ENCODE data around the gene SEC16A.
A peak's percentile ranks its signal among the peaks of the same experiment; 100 is the strongest.

SEC16A gene

DNA sequence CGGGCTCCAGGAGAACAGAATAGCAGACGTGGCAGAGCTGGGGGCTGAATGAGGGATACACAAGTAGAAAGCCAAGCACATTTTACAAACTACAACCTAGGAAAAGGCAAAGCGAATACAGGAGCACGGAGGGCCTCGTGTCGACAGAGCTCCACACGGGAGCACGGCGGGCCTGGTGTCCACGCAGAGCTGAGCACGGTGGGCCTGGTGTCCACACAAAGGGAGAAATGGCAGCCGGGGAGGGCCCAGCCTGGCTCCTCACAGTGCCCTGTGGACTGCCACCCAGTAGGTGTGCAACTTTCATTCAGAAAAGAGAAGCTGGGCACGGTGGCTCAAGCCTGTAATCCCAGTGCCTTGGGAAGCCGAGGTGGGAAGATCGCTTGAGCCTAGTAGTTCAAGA is 39.8 kb downstream of the SEC16A start:
- H3K27ac Mint-ChIP-seq: no peak overlapping the region
- no peaks in the 10 kb centered on the region for H3K27me3 Mint-ChIP-seq
- H3K36me3 Mint-ChIP-seq: peaks cover 46 to 60% of the 10 kb centered on the region in 2 donors
- no peaks in the 10 kb centered on the region for H3K9me3 Mint-ChIP-seq
- no peak overlapping the region for H3K4me3 Mint-ChIP-seq
- no peak for ATAC-seq (replicated peaks)
- no peak for DNase-seq
- peaks cover 13 to 15% of the 10 kb centered on the region in 2 donors for H3K4me1 Mint-ChIP-seq

DNA sequence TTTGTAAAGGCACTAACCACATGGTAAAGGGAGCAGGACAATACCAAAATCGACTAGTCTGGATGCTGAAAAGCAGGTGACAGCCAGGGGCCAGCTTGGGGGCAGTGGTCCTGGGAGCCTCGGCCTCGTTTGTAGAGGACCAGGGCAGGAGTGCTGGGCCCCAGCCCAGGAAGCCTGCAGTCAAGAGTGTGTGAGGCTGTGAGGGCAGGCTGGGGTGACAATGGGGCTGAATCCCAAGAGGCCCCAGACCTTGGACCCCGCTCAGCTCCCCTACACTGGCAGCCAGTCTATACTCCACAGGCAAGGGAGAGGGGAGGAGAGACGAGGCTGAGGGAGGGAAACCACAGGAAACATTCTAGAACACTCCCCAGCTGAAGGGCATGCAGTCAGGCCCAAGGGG is 40.6 kb downstream of the SEC16A start:
- Mint-ChIP-seq H3K27ac (no peak overlapping the region), H3K4me1 (peaks cover 19 to 24% of the 10 kb centered on the region in 2 donors)

DNA sequence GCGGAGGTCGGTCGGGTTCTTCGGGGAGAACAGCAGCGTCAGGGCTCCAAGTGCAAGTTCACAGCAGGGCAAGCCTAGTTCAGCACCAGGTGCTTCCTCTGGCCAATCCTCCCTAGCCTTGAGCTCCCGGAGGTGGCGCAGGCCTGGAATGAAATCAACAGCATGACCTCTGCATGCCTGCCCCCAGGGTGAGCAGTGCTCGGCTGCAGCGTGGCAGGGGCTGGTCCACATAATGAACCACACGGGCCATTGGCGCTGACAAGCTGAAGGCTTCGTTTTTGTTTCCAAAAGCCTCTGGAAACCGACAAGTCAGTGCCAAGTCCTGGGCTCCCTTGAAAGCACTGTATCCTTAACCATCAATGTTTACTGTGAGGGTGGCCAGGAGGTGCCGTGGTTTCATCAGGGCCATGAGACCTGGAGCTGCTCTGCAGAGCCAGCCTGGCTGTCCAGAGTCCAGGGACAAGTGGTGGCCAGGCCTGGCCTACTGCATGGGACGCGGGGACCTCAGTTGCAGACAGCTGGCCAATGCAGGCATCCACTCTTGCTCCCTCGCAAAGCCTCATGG is 41.1 kb downstream of the SEC16A start:
- Mint-ChIP-seq H3K27ac (peak overlapping the region; percentile 37), H3K9me3 (no peaks in the 10 kb centered on the region), H3K27me3 (no peaks in the 10 kb centered on the region), H3K4me1 (peaks cover 24 to 29% of the 10 kb centered on the region in 2 donors), H3K36me3 (peaks cover 40 to 52% of the 10 kb centered on the region in 2 donors), H3K4me3 (no peak overlapping the region)
- ATAC-seq (replicated peaks) (no peak), DNase-seq (no peak)

More for the DNA sequence above, 40.6 kb downstream of the SEC16A start:
- H3K9me3 Mint-ChIP-seq: no peaks in the 10 kb centered on the region
- ATAC-seq (replicated peaks): no peak
- DNase-seq: no peak
- H3K36me3 Mint-ChIP-seq: peaks cover 41 to 54% of the 10 kb centered on the region in 2 donors
- H3K27me3 Mint-ChIP-seq: no peaks in the 10 kb centered on the region
- H3K4me3 Mint-ChIP-seq: no peak overlapping the region

DNA sequence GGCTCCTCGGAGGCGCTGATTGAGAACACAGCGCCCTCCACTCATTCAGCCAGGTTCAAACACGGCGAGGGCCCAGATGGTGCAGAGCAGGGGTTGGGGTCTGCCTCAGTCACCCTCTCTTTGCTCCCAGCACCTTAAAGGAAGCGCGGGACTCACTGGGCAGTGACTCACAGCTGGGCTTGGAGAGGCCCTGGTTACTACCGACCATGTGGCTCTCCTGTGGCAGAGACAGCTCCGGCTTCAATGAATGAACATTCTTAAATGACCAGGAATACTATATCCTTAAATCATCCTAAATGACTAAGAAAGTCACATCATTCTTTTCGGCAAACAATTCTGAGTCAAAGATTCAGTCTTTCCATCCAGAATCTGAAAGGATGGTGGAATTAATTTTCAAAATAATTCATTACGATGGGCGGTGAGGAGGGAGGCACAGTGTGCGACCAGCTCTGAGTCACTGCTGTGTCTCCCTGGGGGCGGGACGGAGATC is 41.6 kb downstream of the SEC16A start:
- no peak overlapping the region for H3K4me3 Mint-ChIP-seq
- H3K9me3 Mint-ChIP-seq: no peaks in the 10 kb centered on the region
- peaks cover 28 to 29% of the 10 kb centered on the region in 2 donors for H3K4me1 Mint-ChIP-seq
- H3K27me3 Mint-ChIP-seq: no peaks in the 10 kb centered on the region
- H3K36me3 Mint-ChIP-seq: peaks cover 37 to 51% of the 10 kb centered on the region in 2 donors
- H3K27ac Mint-ChIP-seq: peak overlapping the region; percentile 37
- ATAC-seq (replicated peaks) (no peak), DNase-seq (no peak)

DNA sequence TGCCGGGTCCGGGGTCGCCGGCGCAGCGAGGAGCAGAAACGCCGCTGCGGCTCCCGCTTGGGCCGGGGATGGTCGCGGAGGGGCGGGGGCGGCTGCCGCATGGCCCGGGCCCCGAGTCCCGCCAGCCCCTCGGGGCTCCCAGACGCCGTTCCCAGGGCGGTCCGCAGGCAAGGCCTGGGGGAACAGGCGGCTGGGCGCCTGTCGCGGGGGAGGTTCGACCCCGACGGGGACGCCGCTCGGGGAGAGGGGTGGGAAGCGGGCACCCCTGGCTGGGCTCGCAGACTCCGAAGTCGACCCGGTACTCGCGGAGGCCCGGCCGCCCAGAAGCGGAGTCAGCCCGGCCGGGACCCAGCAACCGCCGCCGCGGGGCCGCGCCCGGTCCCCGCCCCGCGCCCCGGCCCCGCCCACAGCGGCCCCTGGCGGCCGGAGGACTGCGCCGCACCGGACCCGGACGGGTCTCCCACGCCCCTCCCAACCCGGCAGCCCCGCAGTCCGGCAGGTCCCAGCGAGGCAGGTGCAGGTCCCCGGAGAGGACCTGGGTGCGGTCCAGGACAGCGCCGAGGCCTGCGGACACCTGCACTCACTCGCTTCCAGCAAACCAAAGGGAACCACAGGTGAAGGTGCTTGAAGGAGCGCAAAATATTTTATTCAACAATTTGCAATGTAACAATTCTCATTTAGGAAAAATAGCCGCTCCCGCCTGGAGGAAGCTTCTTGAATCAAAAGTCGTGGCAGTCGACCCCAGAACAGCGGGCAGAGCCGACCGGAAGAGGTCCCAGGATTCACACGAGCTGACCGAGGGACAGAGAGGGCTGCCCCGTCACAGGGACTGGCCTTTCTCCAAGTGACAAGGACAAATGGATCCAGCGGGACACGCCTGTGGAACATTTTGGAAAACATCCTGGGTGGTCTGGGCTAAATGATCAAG is 43.1 kb downstream of the SEC16A start, which contains the start of gene INPP5E:
Gene INPP5E (minus strand): TSS at position 365 of the 928 bp plus-strand sequence. CDS start 426 bp downstream, outside the sequence.
- Mint-ChIP-seq H3K4me1 (peaks cover 29 to 30% of the 10 kb centered on the region in 2 donors), H3K27ac (peak within 1 kb of the TSS; percentile 85), H3K9me3 (no peaks in the 10 kb centered on the region), H3K4me3 (peak within 1 kb of the TSS; percentile 85 to 86), H3K36me3 (peaks cover 37 to 49% of the 10 kb centered on the region in 2 donors), H3K27me3 (no peaks in the 10 kb centered on the region)
- DNase-seq: peak; percentile 80
- peak; percentile 86 for ATAC-seq (replicated peaks)

DNA sequence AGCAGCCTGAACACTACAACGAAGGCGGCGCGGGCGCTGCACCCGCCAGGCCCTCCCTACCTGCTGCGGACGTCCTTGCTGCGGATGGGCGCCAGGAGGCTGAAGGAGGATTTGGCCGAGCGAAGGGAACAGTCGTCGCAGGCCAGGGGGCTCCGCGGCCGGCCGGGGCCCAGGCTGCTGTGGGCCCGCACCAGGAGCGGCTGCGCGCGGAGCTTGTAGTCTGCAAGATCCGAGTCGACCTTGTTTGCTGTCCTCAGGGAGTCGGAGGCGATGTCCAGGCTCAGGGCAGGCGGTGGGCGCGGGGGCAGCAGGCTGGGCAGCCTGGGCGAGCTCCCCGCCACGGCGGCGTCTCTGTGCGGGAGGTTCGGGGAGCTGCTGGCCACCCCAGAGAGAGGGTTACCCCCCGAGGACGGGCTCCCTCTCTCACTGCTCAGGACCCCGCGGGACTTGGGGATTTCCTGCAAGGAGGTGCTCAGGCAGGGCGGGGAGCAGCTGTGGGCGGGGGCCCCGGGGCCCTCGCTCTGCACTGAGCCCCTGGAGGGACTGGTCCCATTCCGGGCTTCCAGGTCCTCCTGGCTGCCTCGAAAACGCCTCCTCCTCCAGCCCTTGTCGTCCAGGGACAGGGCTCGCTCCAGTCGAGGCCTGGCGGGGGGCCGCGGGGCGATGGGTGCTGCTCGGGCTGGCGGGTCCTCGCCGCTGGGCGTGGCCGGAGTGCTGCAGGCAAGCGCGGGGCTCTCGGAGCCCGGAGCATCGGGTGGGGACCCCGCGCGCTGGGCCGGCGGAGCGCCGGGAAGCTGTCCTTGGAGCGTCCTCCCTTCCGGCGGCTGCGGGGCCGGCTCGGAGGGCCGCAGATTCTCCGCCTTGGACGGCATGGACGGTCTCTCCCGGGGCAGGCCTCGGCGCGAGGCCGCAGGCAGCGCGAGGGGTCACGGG is 44.0 kb downstream of the SEC16A start:
- peak overlapping the region; percentile 85 for H3K27ac Mint-ChIP-seq
- DNase-seq (peak; percentile 38), ATAC-seq (replicated peaks) (peak; percentile 76 to 78)
- H3K9me3 Mint-ChIP-seq: no peaks in the 10 kb centered on the region
- H3K4me3 Mint-ChIP-seq: peak overlapping the region; percentile 85 to 86
- peaks cover 29 to 42% of the 10 kb centered on the region in 2 donors for H3K36me3 Mint-ChIP-seq
- peaks cover 29 to 30% of the 10 kb centered on the region in 2 donors for H3K4me1 Mint-ChIP-seq
- H3K27me3 Mint-ChIP-seq: no peaks in the 10 kb centered on the region

DNA sequence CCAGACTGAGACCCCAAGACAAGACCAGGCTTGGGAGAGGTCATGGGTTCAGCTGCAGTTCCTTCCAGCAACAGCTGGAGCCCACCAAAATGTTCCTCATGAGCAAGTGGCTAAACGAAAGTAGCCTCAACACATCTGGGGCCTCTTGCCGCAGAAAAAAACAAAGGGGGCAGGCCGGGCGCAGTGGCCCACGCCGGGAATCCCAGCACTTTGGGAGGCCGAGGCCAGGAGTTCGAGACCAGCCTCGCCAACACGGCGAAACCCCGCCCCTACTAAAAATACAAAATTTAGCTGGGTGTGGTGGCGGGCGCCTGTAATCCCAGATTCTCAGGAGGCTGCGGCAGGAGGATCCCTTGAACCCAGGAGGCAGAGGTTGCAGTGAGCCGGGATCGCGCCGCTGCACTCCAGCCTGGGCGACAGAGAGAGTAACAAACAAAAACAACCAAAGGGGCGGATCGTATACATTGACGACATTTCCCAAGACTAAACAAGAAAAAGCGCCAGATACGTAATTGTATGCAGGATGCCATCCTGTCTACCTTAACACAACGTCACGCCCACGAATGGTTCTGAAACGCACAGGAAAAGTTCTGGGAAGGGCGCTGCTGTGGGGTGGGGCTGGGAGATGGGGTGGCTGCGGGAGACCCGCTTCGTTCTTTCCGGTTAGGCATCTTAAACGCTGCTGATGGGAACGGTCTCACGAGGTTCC is 44.8 kb downstream of the SEC16A start:
- peak overlapping the region; percentile 85 to 86 for H3K4me3 Mint-ChIP-seq
- ATAC-seq (replicated peaks): no peak
- no peaks in the 10 kb centered on the region for H3K27me3 Mint-ChIP-seq
- H3K27ac Mint-ChIP-seq: peak overlapping the region; percentile 85
- H3K9me3 Mint-ChIP-seq: no peaks in the 10 kb centered on the region
- DNase-seq: no peak
- H3K4me1 Mint-ChIP-seq: peaks cover 29 to 30% of the 10 kb centered on the region in 2 donors
- H3K36me3 Mint-ChIP-seq: peaks cover 25 to 35% of the 10 kb centered on the region in 2 donors

DNA sequence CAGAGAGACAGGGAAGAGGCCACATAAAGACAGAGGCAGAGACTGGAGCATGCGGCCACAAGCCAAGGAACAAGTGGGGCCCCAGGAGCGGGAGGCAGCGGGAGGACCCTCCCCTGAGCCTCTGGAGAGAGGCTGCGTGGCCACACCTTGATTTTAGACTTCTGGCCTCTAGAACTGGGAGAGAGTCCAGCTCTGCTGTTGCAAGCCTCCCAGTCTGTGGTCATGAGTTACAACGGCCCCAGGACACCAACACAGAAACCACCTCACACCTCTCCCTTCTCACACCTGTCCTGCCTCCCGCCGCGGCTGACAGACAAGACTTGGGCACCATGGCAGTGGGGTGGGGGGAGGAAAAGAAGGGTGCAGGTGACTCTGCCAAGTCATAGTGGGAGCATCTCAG is 45.4 kb downstream of the SEC16A start:
- H3K4me3 Mint-ChIP-seq: peak overlapping the region; percentile 85 to 86
- peak overlapping the region; percentile 73 for H3K27ac Mint-ChIP-seq
- peaks cover 29 to 30% of the 10 kb centered on the region in 2 donors for H3K4me1 Mint-ChIP-seq
- DNase-seq: no peak
- H3K36me3 Mint-ChIP-seq: peaks cover 24 to 29% of the 10 kb centered on the region in 2 donors
- H3K9me3 Mint-ChIP-seq: no peaks in the 10 kb centered on the region
- H3K27me3 Mint-ChIP-seq: no peaks in the 10 kb centered on the region
- no peak for ATAC-seq (replicated peaks)

DNA sequence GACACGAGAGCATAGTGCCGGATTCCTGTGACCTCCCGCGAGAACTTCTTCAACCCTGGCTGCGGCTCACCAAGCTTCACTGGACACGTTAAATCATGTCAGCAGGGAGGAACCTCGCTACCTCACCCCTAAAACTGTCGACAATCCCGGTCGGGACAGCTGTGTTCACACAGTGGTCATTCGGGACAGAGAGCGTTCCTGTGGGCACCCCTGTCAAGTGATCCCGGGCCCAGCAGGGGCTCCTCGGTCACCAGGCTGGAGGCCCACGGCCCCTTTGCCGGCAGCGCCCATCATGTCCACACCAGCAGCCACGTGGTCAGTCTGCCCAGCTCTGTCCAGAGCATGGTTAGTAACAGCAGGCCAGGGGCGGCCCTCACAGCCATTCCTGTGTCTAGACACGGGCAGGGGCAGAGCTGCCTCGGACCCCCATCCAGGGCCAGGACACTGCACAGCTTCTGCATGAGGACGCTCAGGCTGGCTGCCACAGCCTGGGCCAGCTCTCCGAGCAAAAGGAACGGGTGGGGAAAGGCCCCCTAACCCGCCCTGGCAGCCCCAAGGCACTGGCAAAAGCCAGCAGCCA is 46.7 kb downstream of the SEC16A start:
- H3K4me3 Mint-ChIP-seq: no peak overlapping the region

DNA sequence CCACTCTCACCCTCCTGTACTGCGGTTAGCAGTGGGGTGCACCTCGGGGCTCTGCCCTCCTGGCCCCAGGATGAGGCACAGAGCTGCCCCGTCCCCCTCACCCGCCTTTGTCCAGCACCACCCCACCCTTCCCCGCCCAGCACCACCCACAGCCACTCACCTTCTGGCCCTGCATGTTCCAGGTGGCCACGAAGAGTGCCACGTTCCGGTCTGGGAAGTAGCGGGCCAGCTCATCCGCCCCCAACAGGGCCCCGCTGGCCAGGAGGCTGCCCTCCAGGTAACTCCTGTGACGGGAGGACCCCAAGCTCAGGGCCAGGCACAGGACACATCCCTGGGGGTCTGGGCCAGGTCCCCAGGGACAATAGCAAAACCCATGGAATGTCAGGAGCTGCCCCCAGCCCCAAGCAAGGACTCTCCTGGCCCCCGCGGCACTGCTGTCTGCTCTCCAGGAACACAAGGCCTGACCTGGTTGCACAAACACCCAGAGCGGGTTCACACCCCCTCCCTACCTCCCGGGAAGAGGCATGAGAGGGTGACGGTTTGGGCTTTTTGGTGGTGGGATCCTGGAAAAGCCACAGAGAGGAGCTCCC is 48.2 kb downstream of the SEC16A start:
- peak overlapping the region; percentile 31 for H3K27ac Mint-ChIP-seq

More for the DNA sequence above, 46.7 kb downstream of the SEC16A start:
- ATAC-seq (replicated peaks) (no peak), DNase-seq (no peak)
- H3K27ac Mint-ChIP-seq: no peak overlapping the region
- H3K4me1 Mint-ChIP-seq: peaks cover 27 to 29% of the 10 kb centered on the region in 2 donors
- no peaks in the 10 kb centered on the region for H3K27me3 Mint-ChIP-seq
- H3K36me3 Mint-ChIP-seq: peaks cover 14 to 19% of the 10 kb centered on the region in 2 donors
- no peaks in the 10 kb centered on the region for H3K9me3 Mint-ChIP-seq

DNA sequence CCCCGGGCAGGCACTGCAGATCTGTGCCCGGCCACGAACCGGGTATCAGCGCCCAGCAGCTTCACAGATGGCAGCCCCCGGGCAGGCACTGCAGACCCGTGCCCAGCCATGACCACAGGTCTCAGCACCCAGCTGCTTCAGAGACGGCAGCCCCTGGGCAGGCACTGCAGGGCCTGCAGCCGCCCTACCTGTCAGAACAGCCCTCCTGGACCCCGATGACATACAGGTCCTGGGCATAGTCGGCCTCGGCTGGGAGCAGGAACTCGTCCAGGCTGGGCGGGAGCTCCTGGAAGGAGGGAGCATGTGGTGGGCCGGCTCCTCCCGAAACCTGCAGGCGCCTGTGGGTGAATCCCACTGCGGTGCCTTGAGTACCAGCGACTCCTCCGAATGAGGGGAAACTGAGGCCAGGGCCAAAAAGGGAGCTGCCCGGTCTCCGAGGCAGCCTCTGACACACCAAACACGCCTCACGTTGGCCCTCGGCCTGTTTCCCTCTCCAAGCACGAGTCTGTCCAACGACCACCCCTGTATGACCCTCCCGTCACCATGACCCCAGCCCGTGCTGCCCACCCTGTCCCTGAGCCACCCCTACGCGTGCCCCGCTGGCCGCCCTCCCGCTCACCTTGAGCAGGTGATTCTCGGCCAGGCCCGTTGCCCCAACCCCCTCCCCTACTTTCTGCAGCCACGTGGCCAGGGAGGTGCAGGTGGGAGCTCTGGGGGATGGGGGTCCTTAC is 48.8 kb downstream of the SEC16A start:
- Mint-ChIP-seq H3K36me3 (peaks cover 16 to 20% of the 10 kb centered on the region in 2 donors), H3K4me1 (peaks cover 17 to 19% of the 10 kb centered on the region in 2 donors), H3K27ac (no peak overlapping the region), H3K4me3 (no peak overlapping the region), H3K9me3 (no peaks in the 10 kb centered on the region), H3K27me3 (no peaks in the 10 kb centered on the region)
- no peak for ATAC-seq (replicated peaks)
- DNase-seq: no peak

More for the DNA sequence above, 48.2 kb downstream of the SEC16A start:
- DNase-seq (no peak), ATAC-seq (replicated peaks) (no peak)
- no peaks in the 10 kb centered on the region for H3K9me3 Mint-ChIP-seq
- H3K36me3 Mint-ChIP-seq: peaks cover 12 to 19% of the 10 kb centered on the region in 2 donors
- no peak overlapping the region for H3K4me3 Mint-ChIP-seq
- H3K27me3 Mint-ChIP-seq: no peaks in the 10 kb centered on the region
- H3K4me1 Mint-ChIP-seq: peaks cover 17 to 19% of the 10 kb centered on the region in 2 donors

DNA sequence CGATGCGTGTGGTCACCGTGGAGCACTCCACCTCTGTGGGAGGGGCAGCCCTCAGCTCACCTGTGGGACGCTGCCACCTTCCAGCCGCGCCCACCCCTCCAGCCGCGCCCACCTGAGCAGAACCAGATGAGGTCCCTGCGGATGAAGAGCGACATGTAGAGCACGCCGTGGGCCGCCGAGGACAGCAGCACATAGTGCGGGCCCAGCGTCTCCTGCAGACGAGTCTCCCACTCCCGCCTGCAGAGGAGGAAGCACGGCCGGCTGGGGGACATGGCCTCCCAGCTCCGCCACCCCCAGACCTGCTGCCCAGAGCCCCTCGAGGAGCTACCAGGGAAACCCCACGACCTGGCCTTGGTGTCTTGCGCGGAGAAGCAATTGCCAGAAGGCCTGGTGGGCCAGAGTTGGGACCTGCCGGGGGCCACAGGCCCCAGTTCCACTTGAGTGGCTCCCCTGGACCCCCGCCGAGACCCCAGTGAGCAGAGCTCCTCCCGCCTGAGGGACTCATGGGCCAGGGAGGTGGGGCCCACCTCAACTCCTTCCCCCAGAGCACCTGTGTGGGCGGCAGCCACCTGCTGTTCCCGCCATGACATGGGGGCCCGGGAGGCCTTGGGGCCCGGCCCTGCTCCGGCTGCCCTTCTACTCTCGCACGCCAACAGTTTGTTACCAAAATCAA is 49.7 kb downstream of the SEC16A start:
- no peak for ATAC-seq (replicated peaks)
- Mint-ChIP-seq H3K27ac (no peak overlapping the region), H3K9me3 (no peaks in the 10 kb centered on the region), H3K27me3 (no peaks in the 10 kb centered on the region), H3K4me1 (peaks cover 15 to 17% of the 10 kb centered on the region in 2 donors), H3K4me3 (no peak overlapping the region), H3K36me3 (peaks cover 20 to 25% of the 10 kb centered on the region in 2 donors)
- DNase-seq: no peak
